Measurements from ENCODE around the gene SERINC3.
A peak's percentile ranks its signal among the peaks of the same experiment; 100 is the strongest.

The SERINC3 gene

DNA sequence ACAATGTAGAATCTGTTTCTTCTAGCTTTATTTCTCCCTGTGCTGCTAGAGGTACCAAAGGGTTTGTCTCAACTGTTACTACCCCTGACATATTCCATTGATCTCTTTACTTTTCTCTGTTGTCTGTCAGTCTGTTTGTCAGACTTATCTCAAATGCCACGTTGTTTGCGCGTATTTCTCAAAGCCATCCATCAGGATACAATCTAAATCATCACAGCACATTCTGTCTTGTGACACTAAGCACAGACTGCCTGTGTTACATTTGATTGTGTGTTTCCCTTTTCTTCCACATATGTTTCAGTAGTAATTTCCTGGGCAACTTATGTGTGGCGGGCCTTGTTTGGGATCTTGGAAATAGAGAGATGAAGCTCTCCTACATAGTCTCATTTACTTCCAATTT lies 30.2 kb upstream of the SERINC3 start:
- H3K36me3 ChIP-seq (ENCODE audit: control insufficient read depth, insufficient read depth, low read length), result no peaks in the 10 kb centered on the region
- H3K4me3 ChIP-seq (ENCODE audit: low read length), result no peak overlapping the region
- H3K4me1 ChIP-seq (ENCODE audit: control insufficient read depth, insufficient read depth, low read length), result no peaks in the 10 kb centered on the region
- H3K9ac ChIP-seq (ENCODE audit: low read length), result no peak overlapping the region
- no peaks in the 10 kb centered on the region for H3K27me3 ChIP-seq (ENCODE audit: control insufficient read depth, insufficient read depth, low read length)
- no peaks in the 10 kb centered on the region for H3K9me3 ChIP-seq (ENCODE audit: control insufficient read depth, low read length)

DNA sequence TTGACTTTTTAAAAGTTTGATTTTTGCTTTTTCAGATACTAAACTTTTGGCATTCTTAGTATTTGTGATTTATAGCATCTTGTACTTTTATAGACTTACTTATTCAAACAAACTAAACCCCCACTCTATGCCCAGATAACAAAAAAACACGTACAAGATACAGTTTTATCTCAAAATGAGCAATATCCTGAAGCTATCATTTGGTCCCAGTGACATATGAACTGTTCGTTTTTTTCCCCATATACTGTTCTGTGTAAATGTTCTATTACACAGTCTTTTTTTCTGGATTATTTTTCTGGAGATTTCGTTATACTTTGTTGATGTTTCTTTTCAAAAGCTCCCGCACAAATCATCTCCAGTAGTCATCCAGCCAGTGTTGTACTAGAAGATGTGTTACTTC lies 27.3 kb upstream of the SERINC3 start:
- Histone ChIP-seq H3K9me3 (ENCODE audit: control insufficient read depth, low read length) (no peaks in the 10 kb centered on the region), H3K4me1 (ENCODE audit: control insufficient read depth, insufficient read depth, low read length) (no peaks in the 10 kb centered on the region), H3K36me3 (ENCODE audit: control insufficient read depth, insufficient read depth, low read length) (no peaks in the 10 kb centered on the region), H3K9ac (ENCODE audit: low read length) (no peak overlapping the region), H3K4me3 (ENCODE audit: low read length) (no peak overlapping the region), H3K27me3 (ENCODE audit: control insufficient read depth, insufficient read depth, low read length) (no peaks in the 10 kb centered on the region)

DNA sequence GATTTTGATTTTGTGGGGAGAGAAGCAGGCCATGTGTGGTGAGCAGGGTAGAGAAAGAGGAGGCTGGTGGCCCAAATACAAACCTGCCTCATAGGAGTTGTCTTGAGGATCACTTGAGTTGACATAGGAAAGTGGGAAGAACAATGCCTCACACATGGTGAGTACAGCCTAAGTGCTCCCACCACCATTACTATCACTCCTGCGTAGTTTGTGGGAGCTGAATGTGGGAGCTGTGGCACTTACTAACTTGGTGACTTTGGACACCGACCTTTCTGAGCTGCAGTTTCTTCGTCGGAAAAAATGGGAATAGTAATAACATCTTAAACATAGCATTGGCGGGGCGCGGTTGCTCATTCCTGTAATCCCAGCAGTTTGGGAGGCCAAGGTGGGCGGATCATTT lies 25.5 kb upstream of the SERINC3 start:
- Histone ChIP-seq H3K9ac (ENCODE audit: low read length) (no peak overlapping the region), H3K9me3 (ENCODE audit: control insufficient read depth, low read length) (no peaks in the 10 kb centered on the region), H3K4me3 (ENCODE audit: low read length) (no peak overlapping the region), H3K4me1 (ENCODE audit: control insufficient read depth, insufficient read depth, low read length) (no peaks in the 10 kb centered on the region), H3K36me3 (ENCODE audit: control insufficient read depth, insufficient read depth, low read length) (no peaks in the 10 kb centered on the region), H3K27me3 (ENCODE audit: control insufficient read depth, insufficient read depth, low read length) (no peaks in the 10 kb centered on the region)

DNA sequence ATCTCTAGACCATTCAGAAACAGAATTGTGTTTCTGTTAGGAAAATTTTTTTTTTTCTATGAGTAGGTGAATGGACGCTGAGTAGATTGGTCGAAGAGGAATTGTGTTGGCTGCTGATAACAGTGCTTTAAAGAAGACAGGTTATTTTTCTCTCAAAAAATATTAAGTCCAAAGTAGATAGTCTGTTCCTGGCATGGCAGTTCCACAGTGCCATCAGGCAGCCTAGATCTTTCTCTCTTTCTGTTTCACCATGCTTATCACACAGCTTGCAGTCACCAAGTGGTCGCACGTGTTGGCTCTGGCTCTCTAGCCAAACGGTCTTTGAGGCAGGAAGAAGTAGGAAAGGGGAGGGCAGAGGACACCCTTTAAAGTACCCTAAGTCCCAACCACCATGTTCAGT lies 22.4 kb upstream of the SERINC3 start:
- Histone ChIP-seq H3K4me1 (ENCODE audit: control insufficient read depth, insufficient read depth, low read length) (no peaks in the 10 kb centered on the region), H3K36me3 (ENCODE audit: control insufficient read depth, insufficient read depth, low read length) (no peaks in the 10 kb centered on the region), H3K9ac (ENCODE audit: low read length) (no peak overlapping the region), H3K9me3 (ENCODE audit: control insufficient read depth, low read length) (no peaks in the 10 kb centered on the region), H3K4me3 (ENCODE audit: low read length) (no peak overlapping the region), H3K27me3 (ENCODE audit: control insufficient read depth, insufficient read depth, low read length) (no peaks in the 10 kb centered on the region)

DNA sequence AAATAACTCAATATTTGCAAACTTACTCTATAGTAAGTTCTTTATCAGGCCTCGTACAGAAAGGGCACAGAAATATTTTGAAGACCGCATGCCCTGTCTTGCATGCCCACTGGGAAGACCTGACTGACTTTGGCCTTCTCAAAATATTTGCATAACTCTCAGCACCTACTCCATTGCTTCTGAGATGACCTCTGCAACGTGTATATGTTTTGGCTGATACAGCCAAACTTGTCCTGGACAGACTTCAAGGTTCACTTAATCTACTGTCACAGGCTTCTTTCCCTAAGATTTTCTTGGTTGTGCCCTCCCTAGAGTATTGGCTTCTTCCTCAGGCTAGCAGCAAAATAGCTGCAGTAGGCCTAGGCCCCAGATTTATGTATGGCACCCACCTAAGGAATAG lies 21.5 kb upstream of the SERINC3 start:
- no peak overlapping the region for H3K9ac ChIP-seq (ENCODE audit: low read length)
- no peaks in the 10 kb centered on the region for H3K4me1 ChIP-seq (ENCODE audit: control insufficient read depth, insufficient read depth, low read length)
- H3K4me3 ChIP-seq (ENCODE audit: low read length), result no peak overlapping the region
- H3K27me3 ChIP-seq (ENCODE audit: control insufficient read depth, insufficient read depth, low read length), result no peaks in the 10 kb centered on the region
- no peaks in the 10 kb centered on the region for H3K9me3 ChIP-seq (ENCODE audit: control insufficient read depth, low read length)
- H3K36me3 ChIP-seq (ENCODE audit: control insufficient read depth, insufficient read depth, low read length), result no peaks in the 10 kb centered on the region

DNA sequence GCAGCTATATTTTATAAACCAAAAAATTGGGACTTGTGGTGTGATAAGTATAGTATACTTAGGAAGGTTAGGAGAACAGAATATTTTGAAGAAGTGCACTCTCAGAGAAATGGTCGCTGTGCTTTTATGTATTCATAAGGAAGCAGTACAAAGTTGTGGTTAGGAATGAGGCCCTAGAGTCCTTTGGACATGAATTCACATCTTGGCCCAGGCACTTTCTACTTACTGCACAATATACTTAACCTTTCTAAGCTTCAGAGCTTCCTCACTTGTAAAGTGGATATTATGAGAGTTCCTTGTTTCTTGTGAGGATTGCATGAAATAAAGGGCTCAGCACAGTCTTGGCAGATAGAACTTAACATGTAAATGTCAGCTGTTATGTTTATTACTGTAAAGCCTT lies 21.0 kb upstream of the SERINC3 start:
- Histone ChIP-seq H3K27me3 (ENCODE audit: control insufficient read depth, insufficient read depth, low read length) (no peaks in the 10 kb centered on the region), H3K9me3 (ENCODE audit: control insufficient read depth, low read length) (no peaks in the 10 kb centered on the region), H3K4me1 (ENCODE audit: control insufficient read depth, insufficient read depth, low read length) (no peaks in the 10 kb centered on the region), H3K36me3 (ENCODE audit: control insufficient read depth, insufficient read depth, low read length) (no peaks in the 10 kb centered on the region), H3K4me3 (ENCODE audit: low read length) (no peak overlapping the region), H3K9ac (ENCODE audit: low read length) (no peak overlapping the region)

DNA sequence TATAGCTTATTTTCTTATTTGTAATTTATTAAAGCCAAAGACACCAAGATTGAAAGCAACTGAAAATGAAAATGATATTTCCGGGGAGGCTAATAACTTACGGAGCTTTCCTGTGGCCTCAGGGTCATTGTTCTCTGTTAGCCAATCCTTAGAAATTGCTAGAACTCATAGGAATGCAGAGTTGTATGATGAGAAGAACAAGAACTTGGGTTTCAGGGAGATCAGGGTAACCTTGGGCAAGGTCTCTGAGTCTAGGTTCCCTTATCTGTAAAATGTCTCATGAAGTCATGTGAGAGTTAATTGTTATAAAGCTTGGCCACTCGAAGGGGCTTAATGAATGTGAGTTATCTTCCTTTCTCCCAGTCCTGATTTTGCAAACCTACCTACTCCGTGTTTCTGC lies 20.1 kb upstream of the SERINC3 start:
- Histone ChIP-seq H3K4me3 (ENCODE audit: low read length) (no peak overlapping the region), H3K9ac (ENCODE audit: low read length) (no peak overlapping the region)

DNA sequence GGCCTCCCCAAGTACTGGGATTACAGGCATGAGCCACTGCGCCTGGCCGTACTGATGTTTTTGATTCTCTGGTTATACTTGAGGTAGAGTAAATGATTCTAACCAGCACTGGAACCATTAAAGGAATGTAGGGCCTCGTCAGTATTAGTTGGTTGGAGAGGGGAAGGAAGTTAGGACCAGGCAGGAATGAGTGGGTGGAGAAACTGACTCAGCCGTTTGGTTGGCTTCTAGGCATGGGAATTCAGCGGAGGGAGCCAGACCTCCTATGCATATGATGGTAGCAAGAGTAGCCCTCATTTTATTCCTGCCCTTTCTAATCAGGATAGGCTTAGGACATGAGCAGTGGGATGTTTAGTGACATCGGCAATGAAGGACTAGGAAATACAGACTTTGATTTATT lies 19.0 kb upstream of the SERINC3 start:
- no peak overlapping the region for H3K9ac ChIP-seq (ENCODE audit: low read length)
- H3K4me3 ChIP-seq (ENCODE audit: low read length), result no peak overlapping the region
- H3K36me3 ChIP-seq (ENCODE audit: control insufficient read depth, insufficient read depth, low read length), result no peaks in the 10 kb centered on the region
- H3K9me3 ChIP-seq (ENCODE audit: control insufficient read depth, low read length), result no peaks in the 10 kb centered on the region
- no peaks in the 10 kb centered on the region for H3K4me1 ChIP-seq (ENCODE audit: control insufficient read depth, insufficient read depth, low read length)
- H3K27me3 ChIP-seq (ENCODE audit: control insufficient read depth, insufficient read depth, low read length), result no peaks in the 10 kb centered on the region

More for the DNA sequence above, 20.1 kb upstream of the SERINC3 start:
- no peaks in the 10 kb centered on the region for H3K27me3 ChIP-seq (ENCODE audit: control insufficient read depth, insufficient read depth, low read length)
- no peaks in the 10 kb centered on the region for H3K36me3 ChIP-seq (ENCODE audit: control insufficient read depth, insufficient read depth, low read length)
- no peaks in the 10 kb centered on the region for H3K9me3 ChIP-seq (ENCODE audit: control insufficient read depth, low read length)
- H3K4me1 ChIP-seq (ENCODE audit: control insufficient read depth, insufficient read depth, low read length), result no peaks in the 10 kb centered on the region

DNA sequence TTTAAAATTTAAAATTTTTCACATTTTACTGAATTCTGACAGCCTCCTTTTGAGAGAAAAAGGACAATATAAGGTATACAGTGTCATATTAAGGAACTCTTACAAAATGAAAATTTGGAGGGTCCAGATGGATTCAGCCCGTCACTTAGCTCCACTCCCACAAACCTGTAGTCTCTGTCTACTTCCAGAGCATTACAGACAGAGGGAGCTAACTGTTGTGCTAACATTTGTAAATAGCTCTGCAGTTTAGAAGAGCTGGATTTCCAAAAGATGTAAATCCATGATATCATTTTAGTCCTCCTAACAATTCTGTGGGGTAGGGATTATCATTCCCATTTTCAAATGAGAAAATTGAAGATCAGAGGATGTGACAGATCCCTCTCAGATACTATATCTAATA lies 16.1 kb upstream of the SERINC3 start:
- no peaks in the 10 kb centered on the region for H3K9me3 ChIP-seq (ENCODE audit: control insufficient read depth, low read length)
- H3K36me3 ChIP-seq (ENCODE audit: control insufficient read depth, insufficient read depth, low read length), result no peaks in the 10 kb centered on the region
- no peak overlapping the region for H3K9ac ChIP-seq (ENCODE audit: low read length)
- H3K27me3 ChIP-seq (ENCODE audit: control insufficient read depth, insufficient read depth, low read length), result no peaks in the 10 kb centered on the region
- H3K4me1 ChIP-seq (ENCODE audit: control insufficient read depth, insufficient read depth, low read length), result no peaks in the 10 kb centered on the region
- no peak overlapping the region for H3K4me3 ChIP-seq (ENCODE audit: low read length)

DNA sequence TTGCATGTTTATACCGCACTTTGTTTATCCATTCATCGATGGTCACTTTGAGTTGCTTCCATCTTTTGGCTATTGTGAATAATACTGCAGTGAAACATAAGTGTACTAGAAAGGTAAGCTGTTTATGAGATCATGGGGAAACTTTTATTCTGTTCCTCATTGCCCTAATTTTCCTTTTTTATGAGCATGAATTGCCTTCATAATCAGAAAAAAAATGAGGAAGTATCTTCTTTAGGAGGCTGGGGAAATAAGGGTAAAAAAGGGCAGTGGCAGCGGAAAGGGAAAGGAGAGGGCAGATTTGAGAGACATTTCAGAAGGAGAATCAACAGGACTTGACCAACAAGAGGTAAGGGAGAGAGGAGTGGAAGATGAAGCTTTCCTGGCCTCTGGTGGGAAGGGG lies 14.3 kb upstream of the SERINC3 start:
- H3K4me3 ChIP-seq (ENCODE audit: low read length), result no peak overlapping the region
- H3K9ac ChIP-seq (ENCODE audit: low read length), result no peak overlapping the region
- H3K27me3 ChIP-seq (ENCODE audit: control insufficient read depth, insufficient read depth, low read length), result peaks cover 3% of the 10 kb centered on the region
- no peaks in the 10 kb centered on the region for H3K9me3 ChIP-seq (ENCODE audit: control insufficient read depth, low read length)
- peaks cover 4% of the 10 kb centered on the region for H3K4me1 ChIP-seq (ENCODE audit: control insufficient read depth, insufficient read depth, low read length)
- no peaks in the 10 kb centered on the region for H3K36me3 ChIP-seq (ENCODE audit: control insufficient read depth, insufficient read depth, low read length)

DNA sequence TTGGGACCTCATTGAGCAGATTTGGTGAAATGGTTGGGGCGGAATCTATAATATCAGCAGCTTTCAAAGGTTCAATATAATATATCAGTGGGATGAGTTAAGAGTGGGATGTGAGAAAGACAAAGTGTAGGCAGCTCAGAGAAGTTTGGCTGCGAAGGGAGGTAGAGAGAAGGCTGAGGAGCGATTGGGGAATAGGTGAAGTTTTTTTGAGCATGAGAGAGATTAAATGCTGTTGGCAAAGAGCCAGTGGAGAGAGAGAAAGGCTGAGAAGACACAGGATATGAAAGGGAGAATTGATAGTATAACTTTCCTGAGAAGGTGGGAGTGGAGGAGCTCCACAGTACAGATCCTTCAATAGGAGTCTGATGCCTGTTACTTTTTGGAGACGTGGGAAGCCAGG lies 12.1 kb upstream of the SERINC3 start:
- no peak overlapping the region for H3K4me3 ChIP-seq (ENCODE audit: low read length)
- peaks cover 3% of the 10 kb centered on the region for H3K27me3 ChIP-seq (ENCODE audit: control insufficient read depth, insufficient read depth, low read length)
- H3K36me3 ChIP-seq (ENCODE audit: control insufficient read depth, insufficient read depth, low read length), result no peaks in the 10 kb centered on the region
- H3K4me1 ChIP-seq (ENCODE audit: control insufficient read depth, insufficient read depth, low read length), result peaks cover 6% of the 10 kb centered on the region
- H3K9me3 ChIP-seq (ENCODE audit: control insufficient read depth, low read length), result no peaks in the 10 kb centered on the region
- H3K9ac ChIP-seq (ENCODE audit: low read length), result no peak overlapping the region

DNA sequence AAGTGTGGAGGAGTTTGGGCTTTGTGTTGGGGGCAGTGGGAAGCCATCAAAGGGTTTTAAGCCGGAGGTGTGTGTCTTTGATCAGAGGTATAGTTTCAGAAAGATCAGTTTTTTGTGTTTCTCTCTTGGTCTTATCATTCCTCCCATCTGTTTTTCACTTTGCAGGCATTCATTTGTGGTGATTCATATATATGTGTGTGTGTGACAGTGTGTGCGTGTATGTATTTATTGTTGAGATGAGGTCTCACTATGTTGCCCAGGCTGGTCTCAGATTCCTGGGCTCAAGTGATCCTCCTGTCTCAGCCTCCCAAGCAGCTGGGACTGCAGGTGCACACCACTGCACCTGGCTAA lies 11.1 kb upstream of the SERINC3 start:
- no peaks in the 10 kb centered on the region for H3K36me3 ChIP-seq (ENCODE audit: control insufficient read depth, insufficient read depth, low read length)
- peaks cover 6% of the 10 kb centered on the region for H3K4me1 ChIP-seq (ENCODE audit: control insufficient read depth, insufficient read depth, low read length)
- no peak overlapping the region for H3K9ac ChIP-seq (ENCODE audit: low read length)
- H3K4me3 ChIP-seq (ENCODE audit: low read length), result no peak overlapping the region
- no peaks in the 10 kb centered on the region for H3K9me3 ChIP-seq (ENCODE audit: control insufficient read depth, low read length)
- peaks cover 3% of the 10 kb centered on the region for H3K27me3 ChIP-seq (ENCODE audit: control insufficient read depth, insufficient read depth, low read length)

DNA sequence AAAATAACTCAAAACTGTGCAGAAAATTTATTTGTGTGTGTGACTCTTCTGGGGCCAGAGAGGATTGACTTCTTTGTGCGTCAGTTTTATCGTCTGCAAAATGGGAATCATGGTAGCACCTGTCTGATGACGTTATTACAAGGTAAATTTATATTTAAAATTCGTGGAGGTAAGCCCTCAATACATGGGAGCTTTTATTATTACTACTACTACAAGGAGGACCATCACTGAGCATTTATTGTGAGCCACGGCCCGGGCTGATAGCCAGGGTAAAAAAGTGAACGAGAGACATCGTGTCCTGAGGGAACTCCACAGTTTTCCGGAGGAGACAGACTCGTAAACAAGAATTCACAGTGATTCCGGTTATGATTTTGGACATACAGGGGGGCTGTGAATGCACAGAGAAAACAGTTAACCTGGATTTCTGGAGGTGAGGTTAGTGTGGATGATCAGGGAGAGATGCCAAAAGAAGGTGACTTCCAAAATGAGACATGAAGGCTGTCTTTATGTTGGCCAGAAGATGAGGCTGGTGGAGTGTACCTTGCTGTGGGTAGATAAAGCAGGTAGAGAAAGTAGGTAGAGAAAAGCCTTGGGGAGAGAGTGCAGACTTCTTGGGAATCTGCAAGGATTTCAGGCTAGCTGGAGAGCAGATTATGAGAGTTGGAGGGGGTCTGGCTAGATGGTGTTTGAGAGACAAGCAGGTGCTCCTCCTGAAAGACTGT lies 10.6 kb upstream of the SERINC3 start:
- H3K27me3 ChIP-seq (ENCODE audit: control insufficient read depth, insufficient read depth, low read length), result peaks cover 3% of the 10 kb centered on the region
- H3K36me3 ChIP-seq (ENCODE audit: control insufficient read depth, insufficient read depth, low read length), result no peaks in the 10 kb centered on the region
- peak overlapping the region; percentile 87 for H3K9ac ChIP-seq (ENCODE audit: low read length)
- peak overlapping the region; percentile 67 for H3K4me3 ChIP-seq (ENCODE audit: low read length)
- no peaks in the 10 kb centered on the region for H3K9me3 ChIP-seq (ENCODE audit: control insufficient read depth, low read length)
- H3K4me1 ChIP-seq (ENCODE audit: control insufficient read depth, insufficient read depth, low read length), result peaks cover 6% of the 10 kb centered on the region

All from mucosa of stomach (tissue), 1 donor.